Stimulated activated naive CD8-positive, alpha-beta T cell treated with anti-CD3 and anti-CD28 coated beads, Interleukin-15, Interleukin-2, amounts not matched to agents 100 U/mL and 50 U/mL, for 24 hours (primary cell): ENCODE data around the gene COL20A1.

Source experiments
- ATAC-seq: fragments of 150-1000 bp; cut with Tn5 transposase; one replicate; pipeline ENCODE4 v1.10.0; 2021
- DNase-seq: peaks from one replicate; pipeline ENCODE4 v3.0.0; 2021

COL20A1 gene

GRCh38 chr20:63261060-63261794, 31.8 kb upstream of the COL20A1 start:
- ATAC-seq (no peak), DNase-seq (no peak)

DNA sequence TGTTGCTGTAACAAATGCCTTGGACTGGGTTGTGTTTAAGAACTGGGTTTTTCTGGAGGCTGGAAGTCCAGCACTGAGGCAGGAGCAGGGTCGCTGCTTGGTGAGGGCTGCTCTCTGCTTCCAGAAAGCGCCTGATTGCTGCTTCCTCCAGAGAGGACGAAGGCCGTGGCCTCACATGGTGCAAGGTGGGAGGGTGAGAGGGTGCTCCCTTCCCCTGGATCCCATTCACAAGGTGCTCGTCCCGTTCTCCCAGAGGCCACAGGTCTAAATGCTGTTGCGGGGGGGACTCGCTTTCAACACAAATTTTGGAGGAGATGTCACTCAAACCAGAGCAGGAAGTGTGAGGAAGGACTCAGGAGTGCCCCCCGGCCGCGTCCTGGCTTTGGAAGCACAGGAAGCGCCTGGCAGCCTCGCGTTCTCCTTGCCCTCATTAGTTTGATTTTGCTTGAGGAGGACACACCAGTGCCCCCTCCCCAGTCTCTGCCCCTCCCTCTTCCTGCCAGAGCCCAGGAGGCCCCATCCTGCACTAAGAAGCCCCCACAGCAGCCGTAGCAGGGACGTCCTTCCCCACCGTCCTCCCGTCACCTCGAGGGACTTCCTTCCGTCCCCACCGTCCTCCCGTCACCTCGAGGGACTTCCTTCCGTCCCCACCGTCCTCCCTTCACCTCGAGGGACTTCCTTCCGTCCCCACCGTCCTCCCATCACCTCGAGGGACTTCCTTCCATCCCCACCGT, 31.0 kb upstream of the COL20A1 start:
- ATAC-seq (no peak), DNase-seq (no peak)

DNA sequence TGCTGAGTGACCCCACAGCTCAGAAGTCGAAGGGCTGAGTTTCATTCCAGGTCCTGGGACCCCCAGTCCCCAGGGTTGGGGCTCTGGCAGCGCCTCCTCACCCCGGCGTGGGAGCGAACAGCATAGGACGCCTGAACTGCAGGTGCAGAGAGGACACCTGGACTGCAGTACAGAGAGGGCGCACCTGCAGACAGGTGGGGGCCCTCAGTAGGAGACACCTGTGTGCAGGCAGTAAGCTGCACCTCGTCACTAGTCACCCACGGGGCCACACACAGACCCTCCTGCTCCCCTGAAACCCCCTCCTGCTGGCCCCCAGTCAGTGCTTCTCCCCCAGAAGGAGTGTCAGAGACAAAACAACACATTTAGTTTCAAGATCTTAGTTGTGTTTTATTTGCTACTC, 30.1 kb upstream of the COL20A1 start:
- ATAC-seq, result no peak

DNA sequence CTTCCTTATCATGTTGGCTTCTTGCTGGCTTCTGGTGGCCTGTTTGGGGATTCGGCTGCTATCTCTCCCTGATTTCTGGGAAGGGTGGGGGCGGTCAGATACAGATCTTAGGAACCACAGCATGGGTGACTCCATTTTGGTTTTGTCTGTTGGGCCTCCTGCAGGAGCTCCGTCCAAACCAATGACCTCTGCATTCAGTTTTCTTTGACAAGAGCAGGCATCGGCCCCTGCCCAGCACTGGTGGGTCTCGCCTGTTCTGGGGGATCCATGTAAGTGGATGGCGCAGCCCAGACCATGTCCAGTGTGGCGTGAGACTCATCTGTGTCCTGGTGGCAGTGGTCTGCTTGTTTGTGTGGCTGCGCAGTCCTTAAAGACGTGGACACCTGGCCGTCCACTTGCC, 29.0 kb upstream of the COL20A1 start:
- ATAC-seq (no peak), DNase-seq (no peak)

More for the DNA sequence above, 30.1 kb upstream of the COL20A1 start:
- DNase-seq, result no peak

DNA sequence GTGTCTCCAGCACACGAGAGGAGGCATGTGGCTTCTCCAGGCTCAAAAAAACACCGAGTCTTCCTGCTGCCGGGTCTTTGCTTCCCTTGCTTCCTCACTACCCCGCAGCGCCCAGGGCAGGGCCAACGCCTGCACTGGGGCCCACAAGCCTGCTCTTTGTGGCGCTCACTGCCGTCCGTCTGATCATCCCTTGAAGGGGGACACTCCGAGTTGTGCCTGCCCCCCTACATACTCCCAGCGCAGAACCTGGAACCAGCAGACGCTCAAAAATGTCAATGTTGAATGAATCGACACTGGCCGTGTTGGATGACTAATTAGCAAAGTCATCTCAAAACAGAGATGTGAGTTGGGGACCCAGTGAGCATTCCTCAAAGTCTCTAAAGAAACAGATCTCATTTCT, 28.5 kb upstream of the COL20A1 start:
- DNase-seq (no peak), ATAC-seq (no peak)

DNA sequence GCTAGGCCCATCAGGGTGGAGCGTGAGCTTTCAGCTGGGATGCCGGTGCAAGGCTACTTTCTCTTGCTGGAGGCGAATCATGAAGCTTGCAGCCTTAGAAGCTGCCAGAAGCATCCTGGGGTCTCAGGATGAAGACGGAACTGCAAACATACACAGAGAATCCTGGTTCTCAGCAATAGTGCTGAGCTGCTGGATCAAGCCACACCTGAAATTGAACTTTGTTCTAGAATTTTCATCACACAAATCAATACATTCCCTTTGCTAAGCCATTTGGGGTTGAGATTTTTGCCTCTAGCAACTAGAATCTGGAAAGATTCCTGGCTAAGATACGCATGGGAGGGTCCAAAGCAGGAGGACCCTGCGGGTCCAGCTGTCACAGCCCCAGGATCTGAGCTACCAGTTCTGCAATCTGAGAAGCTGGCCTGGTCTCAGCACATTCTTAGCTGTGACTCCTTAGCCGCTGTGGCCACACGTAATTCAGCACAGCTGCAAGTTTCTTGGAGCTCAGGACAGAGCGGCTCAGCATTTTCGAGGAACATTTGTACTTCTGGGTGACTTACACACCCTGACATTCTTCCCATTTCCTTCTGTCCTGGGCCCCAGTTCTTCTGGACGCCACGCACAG, 27.0 kb upstream of the COL20A1 start:
- no peak for DNase-seq
- no peak for ATAC-seq

GRCh38 chr20:63267691-63268090, 25.3 kb upstream of the COL20A1 start:
- no peak for DNase-seq
- no peak for ATAC-seq

DNA sequence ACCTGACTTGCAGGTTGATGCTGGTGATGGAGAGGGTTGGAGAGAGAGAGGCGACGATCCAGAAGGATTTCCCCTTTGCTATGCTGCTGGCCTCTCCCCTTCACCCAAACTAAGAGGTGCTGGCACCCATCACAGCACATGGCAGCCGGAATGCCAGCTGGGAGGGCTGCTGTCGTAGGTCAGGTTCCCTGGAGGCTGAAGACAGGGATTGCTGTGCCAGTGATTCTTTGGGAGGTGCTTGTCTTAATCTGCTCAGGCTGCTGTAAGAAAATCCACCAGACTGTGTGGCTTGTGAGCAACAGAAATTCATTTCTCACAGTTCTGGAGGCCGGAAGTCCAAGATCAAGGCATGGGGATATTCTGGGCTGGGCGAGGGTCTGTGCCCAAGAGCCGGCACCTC, 24.7 kb upstream of the COL20A1 start:
- ATAC-seq (no peak), DNase-seq (no peak)

GRCh38 chr20:63268671-63269439, 24.1 kb upstream of the COL20A1 start:
- DNase-seq, result no peak
- ATAC-seq, result no peak

- ATAC-seq, result no peak
Observed at GRCh38 chr20:63269724-63270123, 23.3 kb upstream of the COL20A1 start.

GRCh38 chr20:63270606-63271325, 22.2 kb upstream of the COL20A1 start:
- DNase-seq (no peak), ATAC-seq (no peak)

More at GRCh38 chr20:63269724-63270123, 23.3 kb upstream of the COL20A1 start:
- no peak for DNase-seq

- DNase-seq (peak; percentile 94), ATAC-seq (peak; percentile 95)
Observed at GRCh38 chr20:63272105-63273058, 20.6 kb upstream of the COL20A1 start, which contains the start of gene ARFGAP1. Gene ARFGAP1, plus strand, starts transcription at chr20:63272813. Its CDS starts 2,768 bp downstream, at chr20:63275581.

DNA sequence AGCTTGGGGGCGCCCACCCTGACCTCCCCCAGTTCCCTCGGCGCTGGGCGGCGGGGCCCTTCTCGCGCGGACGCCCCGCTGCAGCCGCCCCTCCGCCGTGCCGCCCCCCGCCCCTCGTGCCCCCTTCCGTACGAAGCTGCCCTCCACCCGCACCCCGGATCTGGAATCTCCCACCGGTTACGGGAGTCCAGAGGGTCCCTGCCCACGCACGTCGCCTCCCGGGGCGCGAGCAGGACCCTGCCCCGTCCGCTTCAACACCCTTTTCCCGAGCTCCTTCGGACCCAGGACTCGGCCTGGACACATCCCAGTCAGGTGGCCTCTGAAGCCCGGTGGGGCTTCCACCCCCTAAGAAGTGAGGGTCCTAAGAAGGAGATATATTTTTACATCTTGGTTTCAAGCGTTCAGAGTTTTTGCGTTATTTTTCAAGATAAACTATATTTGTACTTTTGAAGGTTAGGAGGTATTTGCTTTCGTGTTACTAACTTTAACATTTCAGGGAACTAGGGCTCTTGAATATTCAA, 19.9 kb upstream of the COL20A1 start:
- ATAC-seq (no peak), DNase-seq (no peak)

DNA sequence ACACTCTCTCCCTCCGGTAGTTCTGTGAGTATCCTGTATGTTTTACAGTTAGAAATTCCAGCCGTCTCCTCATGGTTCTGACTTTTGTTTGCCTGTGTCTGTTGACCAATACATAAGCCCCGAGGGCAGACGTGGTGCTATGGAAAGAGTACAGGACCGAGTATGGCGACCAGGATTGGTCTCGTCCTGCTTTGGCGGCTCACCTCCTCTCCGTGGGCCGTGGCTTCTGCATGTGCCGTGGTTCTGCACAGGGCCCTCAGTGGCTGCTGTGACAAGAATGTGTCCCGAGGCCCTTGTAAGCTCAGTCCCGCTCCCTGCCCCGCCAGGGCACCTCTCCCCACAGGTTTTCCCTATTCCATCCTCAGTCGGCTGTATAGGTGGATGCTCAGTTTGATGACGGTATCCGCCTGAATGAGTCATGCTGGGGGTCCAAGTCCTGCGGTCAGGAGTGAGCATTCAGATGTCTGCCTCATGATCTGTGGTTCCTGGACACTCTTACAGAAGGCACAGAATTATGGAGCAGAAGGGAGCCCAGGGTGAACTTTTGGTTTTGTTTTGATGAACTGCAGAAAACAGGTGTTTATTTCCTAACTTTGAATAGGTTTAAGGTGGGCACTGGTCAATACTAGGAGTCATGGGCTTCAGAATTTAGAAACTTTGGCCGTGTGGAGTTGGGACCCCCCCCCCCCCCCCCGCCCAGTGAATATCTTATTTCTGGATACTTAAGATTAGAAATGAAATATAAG, 19.2 kb upstream of the COL20A1 start:
- no peak for ATAC-seq

DNA sequence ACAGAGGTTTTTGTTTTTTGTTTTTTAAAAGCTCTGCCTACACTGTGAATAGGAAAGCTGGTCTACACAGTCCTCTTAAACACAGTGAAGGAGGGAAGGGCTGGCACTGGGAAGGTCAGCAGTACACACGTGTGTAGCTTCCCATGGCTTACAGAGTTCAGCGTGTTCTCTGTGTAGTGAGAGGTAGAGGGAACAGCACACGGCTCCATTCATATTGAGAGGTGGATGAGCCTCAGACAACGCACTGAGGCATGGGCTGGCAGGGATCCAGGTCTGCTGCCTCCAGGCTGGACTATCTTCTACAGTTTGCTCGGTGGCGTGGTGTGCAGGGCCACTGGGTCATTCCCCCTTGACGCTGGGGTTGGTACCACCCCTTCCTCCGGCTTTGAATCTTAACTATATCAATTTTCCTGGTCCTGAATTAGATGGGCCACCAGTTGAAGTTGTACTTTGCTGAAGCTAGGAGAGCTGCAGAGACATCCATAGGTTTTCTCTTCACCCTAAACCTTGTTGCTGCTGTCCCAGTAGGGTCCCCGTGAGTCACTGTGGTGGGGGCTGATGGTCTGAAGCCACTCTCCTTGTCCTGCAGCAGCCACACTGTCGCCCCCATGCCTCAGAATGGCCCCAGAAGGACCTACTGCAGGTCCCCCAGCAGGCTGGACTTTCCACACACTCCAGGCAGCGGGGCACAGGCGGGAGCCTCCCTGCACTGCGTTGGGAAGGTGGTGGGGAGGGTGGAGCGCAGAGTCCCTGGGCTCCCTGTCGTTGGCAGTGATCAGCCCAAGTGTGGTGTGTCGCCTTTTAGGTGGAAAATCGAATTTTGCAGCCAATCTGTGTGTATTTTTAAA, 18.4 kb upstream of the COL20A1 start:
- DNase-seq (no peak), ATAC-seq (no peak)

More for the DNA sequence above, 19.2 kb upstream of the COL20A1 start:
- DNase-seq, result no peak

DNA sequence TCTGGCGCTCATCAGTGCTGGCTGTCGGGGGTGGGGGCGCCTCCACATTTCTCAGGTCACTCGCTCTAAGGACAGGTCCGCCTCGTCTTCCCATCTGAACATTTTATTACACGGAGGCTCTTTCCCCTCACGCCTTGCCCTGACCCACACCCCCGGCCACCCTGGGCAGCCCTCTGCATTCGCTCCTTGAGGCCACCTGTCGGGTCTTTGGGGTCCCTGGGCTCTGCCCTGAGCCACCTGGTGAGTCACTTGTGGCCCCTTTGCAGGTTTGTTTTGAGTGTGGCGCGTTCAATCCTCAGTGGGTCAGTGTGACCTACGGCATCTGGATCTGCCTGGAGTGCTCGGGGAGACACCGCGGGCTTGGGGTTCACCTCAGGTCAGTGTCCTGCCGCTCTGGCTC, 17.2 kb upstream of the COL20A1 start:
- no peak for ATAC-seq

GRCh38 chr20:63276956-63277355, 16.0 kb upstream of the COL20A1 start:
- ATAC-seq, result no peak
- no peak for DNase-seq

More for the DNA sequence above, 17.2 kb upstream of the COL20A1 start:
- no peak for DNase-seq

DNA sequence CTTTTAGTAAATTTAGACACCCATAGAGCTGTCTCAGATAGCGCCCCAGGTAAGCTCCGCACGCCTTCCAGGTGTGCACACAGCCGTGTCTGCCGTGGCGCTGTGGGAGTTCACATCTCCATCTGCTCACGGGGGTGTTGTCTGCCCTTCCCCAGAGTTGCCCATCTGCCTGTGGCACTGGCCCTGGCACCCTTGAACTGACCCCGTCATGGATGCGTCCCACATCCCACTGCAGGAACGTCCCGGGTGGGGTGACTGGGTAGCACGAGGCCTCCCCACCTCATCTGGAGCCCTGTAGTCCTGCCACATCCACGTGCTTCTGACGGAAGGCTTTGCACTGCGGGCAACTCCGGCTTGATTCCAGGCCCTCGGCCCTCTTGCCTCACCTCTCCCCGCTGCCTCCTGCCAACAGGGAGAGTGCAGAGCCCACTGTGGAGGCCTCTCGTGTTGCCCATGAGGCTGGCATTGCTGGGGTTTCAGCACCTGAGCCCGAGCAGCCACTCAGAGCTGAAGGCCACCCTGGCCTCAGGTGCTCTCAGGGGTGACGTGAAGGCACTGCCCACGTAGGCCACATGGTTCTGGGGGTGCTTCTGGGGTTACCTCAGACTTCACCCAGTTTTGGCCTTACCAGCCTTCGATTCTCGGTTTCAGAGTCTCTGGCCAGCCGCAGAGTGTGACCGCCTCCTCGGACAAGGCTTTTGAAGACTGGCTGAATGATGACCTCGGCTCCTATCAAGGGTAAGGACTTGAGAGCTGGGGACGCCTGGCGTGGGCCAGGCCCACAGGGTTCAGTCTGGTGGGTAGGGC, 15.3 kb upstream of the COL20A1 start:
- DNase-seq (no peak), ATAC-seq (no peak)
